Uterus (tissue), 2 donors: ENCODE results near the gene LLGL2.
"Not testable (repeated sequence)": the region's sequence is repeated elsewhere in the genome, so short reads cannot be mapped to it uniquely, and the experiment has no call there.

Experiments used
- CTCF ChIP-seq, 4 experiments: fragments of 200-600 bp in 2 of 4; fragments of 450-650 bp in 2 of 4; sonication (generic) in 2 of 4; IDR thresholded peaks; one replicate each; pipeline ENCODE4 v1.5.1; 2016 to 2019; ENCODE audit warnings: antibody characterized with exemption in 4 of 4, mild to moderate bottlenecking in 2 of 4, moderate library complexity in 1 of 4
- POLR2A ChIP-seq, 2 donors: fragments of 450-650 bp; IDR thresholded peaks; one replicate each; pipeline ENCODE4 v1.6.1; 2016; ENCODE audit warnings: antibody characterized with exemption in 2 of 2, mild to moderate bottlenecking in 1 of 2, moderate library complexity in 1 of 2

GRCh38 chr17:75593430-75593829 is 67.9 kb downstream of the LLGL2 start:
- TF ChIP-seq CTCF, POLR2A (IDR thresholded peaks at IDR 0.05): not testable (repeated sequence)
